H1 (cell line): ENCODE results near the gene CLDN7. TPM values are rescaled to one million over a fixed set of nuclear protein-coding genes. Genes with fewer than 3 reads are reported as not detected.
A peak's percentile ranks its signal among the peaks of the same experiment; 100 is the strongest.

ENCODE experiments used
- CTCF ChIA-PET: fragments of 300-600 bp; sonication (Branson Sonifier 250); formaldehyde crosslinking; loops from one replicate; lab custom pipeline; 2021; ENCODE audit not compliant: partially characterized antibody; lab: Charles Lee
- POLR2A ChIA-PET: fragments of 300-600 bp; sonication (Branson Sonifier 250); formaldehyde crosslinking; loops from one replicate; lab custom pipeline; 2021; ENCODE audit warnings: inconsistent platforms; ENCODE audit not compliant: partially characterized antibody; lab: Charles Lee
- DNase-seq, 2 experiments: peaks; one replicate each; pipeline versions ENCODE4 v3.0.0 to v3.0.0-alpha.2; 2010 to 2022; ENCODE audit warnings: low spot score in 2 of 2, low read depth in 1 of 2, mixed read lengths in 1 of 2
- FAIRE-seq: peaks from 2 replicates; lab custom pipeline; 2011; peaks lifted over from hg19 to GRCh38; lab: Jason Lieb, UNC
- H2AFZ ChIP-seq: 2 replicates; pipeline ENCODE4 v1.8.1; 2012; ENCODE audit warnings: low read length, inconsistent platforms
- H2AK5ac ChIP-seq: 2 replicates; pipeline ENCODE4 v1.6.1; 2013; ENCODE audit warnings: low read depth, low read length
- H2BK120ac ChIP-seq: replicated peaks from 2 replicates; pipeline ENCODE3; 2013; ENCODE audit warnings: low read depth, low read length, inconsistent platforms
- H2BK12ac ChIP-seq: 2 replicates; pipeline ENCODE4 v1.6.1; 2013; ENCODE audit warnings: low read depth, low read length
- H2BK15ac ChIP-seq: 2 replicates; pipeline ENCODE4 v1.6.1; 2013; ENCODE audit warnings: low read length
- H2BK20ac ChIP-seq: 2 replicates; pipeline ENCODE4 v1.6.1; 2013; ENCODE audit warnings: low read length
- H2BK5ac ChIP-seq: 2 replicates; pipeline ENCODE4 v1.6.1; 2013; ENCODE audit warnings: low read depth, low read length
- H3K14ac ChIP-seq: 2 replicates; pipeline ENCODE4 v1.6.1; 2013; ENCODE audit warnings: inconsistent platforms; ENCODE audit not compliant: insufficient read length
- H3K18ac ChIP-seq: 2 replicates; pipeline ENCODE4 v1.6.1; 2013; ENCODE audit warnings: low read length; ENCODE audit errors: extremely low read depth
- H3K23ac ChIP-seq: 2 replicates; pipeline ENCODE4 v1.6.1; 2013; ENCODE audit warnings: inconsistent platforms; ENCODE audit not compliant: insufficient read length
- H3K23me2 ChIP-seq: 2 replicates; pipeline ENCODE4 v1.6.1; 2013; ENCODE audit warnings: low read depth, low read length
- H3K27ac ChIP-seq: 2 replicates; pipeline ENCODE4 v1.6.1; 2011; ENCODE audit warnings: low read depth, low read length, inconsistent platforms
- H3K27me3 ChIP-seq, 4 experiments: replicated peaks in 1 of 4; 1 replicate in 1 of 4; 2 replicates in 3 of 4; pipeline versions ENCODE4 v1.6.1 to v1.8.1; 2011 to 2013; ENCODE audit warnings: low read length in 3 of 4, mild to moderate bottlenecking in 3 of 4, inconsistent platforms in 2 of 4, mixed read lengths in 2 of 4, moderate library complexity in 1 of 4; ENCODE audit not compliant: control insufficient read depth in 3 of 4, insufficient read depth in 3 of 4; ENCODE audit errors: extremely low read depth in 1 of 4
- H3K36me3 ChIP-seq, 4 experiments: 2 replicates each; pipeline versions ENCODE4 v1.6.1 to v1.8.1; 2011 to 2013; ENCODE audit warnings: mild to moderate bottlenecking in 4 of 4, low read length in 3 of 4, moderate library complexity in 2 of 4, control low read depth in 1 of 4, inconsistent platforms in 1 of 4; ENCODE audit not compliant: insufficient read depth in 4 of 4, control insufficient read depth in 2 of 4
- H3K4ac ChIP-seq: replicated peaks from 2 replicates; pipeline ENCODE3; 2013; ENCODE audit warnings: low read length, low read depth, mixed read lengths, inconsistent platforms; ENCODE audit not compliant: insufficient read length
- H3K4me1 ChIP-seq, 4 experiments: replicated peaks in 1 of 4; 1 replicate in 1 of 4; 2 replicates in 3 of 4; pipeline versions ENCODE4 v1.6.1 to v1.8.1; 2011 to 2013; ENCODE audit warnings: low read length in 3 of 4, inconsistent platforms in 2 of 4, mixed read lengths in 1 of 4; ENCODE audit not compliant: insufficient read depth in 4 of 4, control insufficient read depth in 3 of 4
- H3K4me2 ChIP-seq, 2 experiments: 2 replicates each; pipeline versions ENCODE4 v1.6.1 to v1.8.1; 2011 to 2013; ENCODE audit warnings: low read depth in 2 of 2, low read length in 2 of 2, control low read depth in 1 of 2, inconsistent platforms in 1 of 2, mild to moderate bottlenecking in 1 of 2; ENCODE audit not compliant: insufficient read depth in 1 of 2
- H3K4me3 ChIP-seq, 4 experiments: fragments of 200-600, 300-600 bp in 1 of 4; sonication (generic), shearing (Covaris generic), sonication (Bioruptor Twin) in 1 of 4; 2 replicates each; pipeline versions ENCODE4 v1.5.1 to v1.8.1; 2011 to 2016; ENCODE audit warnings: low read length in 4 of 4, low read depth in 3 of 4, control low read depth in 2 of 4, inconsistent platforms in 2 of 4, mild to moderate bottlenecking in 2 of 4, mixed read lengths in 1 of 4, moderate library complexity in 1 of 4; ENCODE audit not compliant: insufficient read depth in 2 of 4; ENCODE audit errors: extremely low read depth in 1 of 4
- H3K56ac ChIP-seq: replicated peaks from 2 replicates; pipeline ENCODE3; 2013; ENCODE audit warnings: low read depth, mild to moderate bottlenecking, mixed read lengths, low read length, inconsistent platforms; ENCODE audit not compliant: insufficient read length
- H3K79me1 ChIP-seq: 2 replicates; pipeline ENCODE4 v1.6.1; 2013; ENCODE audit warnings: low read depth, low read length, control low read depth
- H3K79me2 ChIP-seq, 2 experiments: 2 replicates each; pipeline versions ENCODE4 v1.6.1 to v1.8.1; 2012 to 2013; ENCODE audit warnings: low read length in 2 of 2, mild to moderate bottlenecking in 2 of 2, inconsistent platforms in 1 of 2; ENCODE audit not compliant: insufficient read depth in 2 of 2, control insufficient read depth in 1 of 2
- H3K9ac ChIP-seq, 4 experiments: replicated peaks in 1 of 4; 1 replicate in 1 of 4; 2 replicates in 3 of 4; pipeline versions ENCODE4 v1.6.1 to v1.8.1; 2011 to 2013; ENCODE audit warnings: low read depth in 3 of 4, low read length in 3 of 4, control low read depth in 2 of 4, mild to moderate bottlenecking in 2 of 4, moderate library complexity in 2 of 4, inconsistent platforms in 1 of 4; ENCODE audit errors: extremely low read depth in 1 of 4
- H3K9me3 ChIP-seq, 2 experiments: 2 replicates each; pipeline versions ENCODE4 v1.6.1 to v1.8.1; 2012 to 2013; ENCODE audit warnings: mild to moderate bottlenecking in 2 of 2, moderate library complexity in 2 of 2, control low read depth in 1 of 2, inconsistent platforms in 1 of 2, low read depth in 1 of 2, low read length in 1 of 2, mixed read lengths in 1 of 2; ENCODE audit not compliant: insufficient read depth in 2 of 2
- H4K20me1 ChIP-seq, 2 experiments: replicated peaks in 1 of 2; 2 replicates each; pipeline versions ENCODE3 to v1.8.1; 2011 to 2013; ENCODE audit warnings: inconsistent platforms in 2 of 2, low read length in 2 of 2, mild to moderate bottlenecking in 1 of 2; ENCODE audit not compliant: insufficient read depth in 2 of 2, control insufficient read depth in 1 of 2
- H4K5ac ChIP-seq: 2 replicates; pipeline ENCODE4 v1.6.1; 2013; ENCODE audit warnings: low read length, low read depth, mixed read lengths, inconsistent platforms; ENCODE audit not compliant: insufficient read length
- H4K8ac ChIP-seq: 2 replicates; pipeline ENCODE4 v1.8.0; 2013; ENCODE audit warnings: mild to moderate bottlenecking, moderate library complexity, low read length, inconsistent platforms; ENCODE audit not compliant: insufficient read depth; ENCODE audit errors: extremely low read depth
- H4K91ac ChIP-seq: replicated peaks from 2 replicates; pipeline ENCODE3; 2013; ENCODE audit warnings: low read length, mixed read lengths, inconsistent platforms; ENCODE audit not compliant: insufficient read length
- BACH1 ChIP-seq: IDR thresholded peaks from 2 replicates; pipeline ENCODE4 v1.6.1; 2012; ENCODE audit warnings: low read length, improper control_type of control experiment
- BCL11A ChIP-seq, 2 experiments: IDR thresholded peaks; one replicate each; pipeline ENCODE4 v1.6.1; 2011; ENCODE audit warnings: low read depth in 2 of 2, low read length in 2 of 2, mild to moderate bottlenecking in 2 of 2
- CTBP2 ChIP-seq: IDR thresholded peaks from 2 replicates; pipeline ENCODE4 v1.7.0; 2011; ENCODE audit warnings: borderline replicate concordance, mild to moderate bottlenecking, moderate library complexity, mixed read lengths, low read length; ENCODE audit not compliant: insufficient read depth, insufficient read length
- HDAC6 ChIP-seq: IDR thresholded peaks from one replicate; pipeline ENCODE4 v1.7.1; 2012; ENCODE audit warnings: low read depth, mild to moderate bottlenecking, inconsistent platforms, low read length, moderate library complexity
- KDM5A ChIP-seq: fragments of 200-600 bp; IDR thresholded peaks from 2 replicates; pipeline ENCODE4 v1.7.1; 2012; ENCODE audit warnings: mild to moderate bottlenecking, low read length, inconsistent platforms, mixed read lengths
- NANOG ChIP-seq: IDR thresholded peaks from 2 replicates; pipeline ENCODE4 v1.6.1; 2011; ENCODE audit warnings: low read length, low read depth, mild to moderate bottlenecking, inconsistent platforms; ENCODE audit not compliant: insufficient read depth, poor library complexity, severe bottlenecking
- POLR2AphosphoS5 ChIP-seq: IDR thresholded peaks from 2 replicates; pipeline ENCODE4 v1.6.1; 2011; ENCODE audit warnings: low read depth, low read length
- RNF2 ChIP-seq: fragments of 200-900, 300-1000 bp; sonication (generic); IDR thresholded peaks from 2 replicates; pipeline ENCODE4 v1.7.1; 2016; ENCODE audit warnings: borderline replicate concordance, low read depth, mild to moderate bottlenecking, antibody characterized with exemption, low read length; ENCODE audit not compliant: poor library complexity, severe bottlenecking; ENCODE audit errors: missing control alignments
- RXRA ChIP-seq: IDR thresholded peaks from 2 replicates; pipeline ENCODE4 v1.6.1; 2011; ENCODE audit warnings: low read depth, mild to moderate bottlenecking, low read length, moderate library complexity; ENCODE audit not compliant: insufficient read depth
- TAF1 ChIP-seq: IDR thresholded peaks from 2 replicates; pipeline ENCODE4 v1.6.1; 2011; ENCODE audit warnings: mild to moderate bottlenecking, low read depth, low read length
- ZNF274 ChIP-seq: IDR thresholded peaks from 2 replicates; pipeline ENCODE4 v1.7.0; 2012; ENCODE audit warnings: low read length, borderline replicate concordance; ENCODE audit errors: extremely low read depth
- WGBS, 2 experiments: shearing (Covaris generic) in 1 of 2; methylation state at CpG; one replicate each; pipeline versions ENCODE4 v1.1.6 to v1.1.7; 2013 to 2015; ENCODE audit warnings: low lambda C conversion rate in 2 of 2, mixed read lengths in 2 of 2, inconsistent platforms in 1 of 2, low coverage in 1 of 2, missing lambda C conversion rate in 1 of 2; ENCODE audit not compliant: insufficient replicate concordance in 2 of 2, insufficient coverage in 1 of 2, insufficient read length in 1 of 2; ENCODE audit errors: extremely low coverage in 1 of 2, missing lambda C conversion rate in 1 of 2; 5-methylcytosine and 5-hydroxymethylcytosine counted together
- polyA plus RNA-seq, 7 experiments: library from polyadenylated mRNA; depleted of rRNA in 3 of 7; stranded (reverse) in 5 of 7; unstranded in 2 of 7; fragments of >200 nt in 5 of 7; fragments of 200-250 nt in 2 of 7; gene quantifications; 1 replicate in 5 of 7; 2 replicates in 1 of 7; 4 replicates in 1 of 7; pipeline versions ENCODE4 v1.2.1 to v1.2.3, GENCODE V29; 2011 to 2013; ENCODE audit warnings: missing spikeins in 2 of 7, mixed read lengths in 2 of 7
- total RNA-seq: library from RNA; stranded (reverse); fragmentation: NEBNext Ultra II Directional; extraction: Animal tissue kit (Norgen Biotek cat#: 25700); gene quantifications from 2 replicates; pipeline ENCODE4 v1.2.1, GENCODE V29; 2021
- TF ChIP-seq, protein P1 (sequence below): IDR thresholded peaks from 2 replicates; pipeline ENCODE4 v1.6.1; 2012; ENCODE audit warnings: inconsistent platforms

CLDN7 gene
- total and polyA plus RNA-seq, 2 of the 8 experiments (the other 6 are each of a cell fraction or from before 2014, with no cell fraction given): 118 to 119 TPM

DNA sequence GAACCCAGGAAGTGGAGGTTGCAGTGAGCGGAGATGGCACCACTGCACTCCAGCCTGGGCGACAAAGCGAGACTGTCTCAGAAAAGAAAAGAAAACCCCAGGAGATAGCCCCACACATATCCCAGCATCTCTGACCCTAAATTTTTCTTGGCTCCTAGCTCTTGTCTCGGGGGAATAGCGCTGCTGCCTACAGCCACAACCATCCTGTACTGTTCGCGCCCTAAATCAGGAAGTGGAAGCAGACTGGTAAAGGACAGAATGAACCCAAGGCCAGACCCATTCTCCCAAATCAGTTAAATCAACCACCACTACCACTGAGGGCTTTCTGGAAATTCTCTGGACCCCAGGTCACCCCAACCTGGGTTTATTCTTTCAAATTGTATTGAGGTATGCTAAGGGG lies 12.4 kb downstream of the CLDN7 start:
- Histone ChIP-seq H3K36me3 (peaks cover 9 to 25% (median 18%) of the 10 kb centered on the region in 4 experiments; a peak in 7 of 8 replicates), H2AK5ac (no peak overlapping the region), H3K4ac (no peak overlapping the region), H3K79me1 (peaks cover 16% of the 10 kb centered on the region), H3K27me3 (no peaks in the 10 kb centered on the region), H4K5ac (no peak overlapping the region), H2BK12ac (no peak overlapping the region), H3K27ac (no peak overlapping the region), H3K4me3 (peak overlapping the region in 2 of 4 experiments; percentile 78 to 84; a peak in 5 of 8 replicates), H2BK20ac (no peak overlapping the region), H3K4me2 (peak overlapping the region; percentile 82 to 99; a peak in 3 of 4 replicates), H2BK15ac (no peak overlapping the region), H3K9ac (no peak overlapping the region; a peak in 1 of 7 replicates), H2AFZ (no peak overlapping the region), H4K91ac (no peak overlapping the region), H2BK5ac (no peak overlapping the region), H2BK120ac (no peak overlapping the region), H3K56ac (no peak overlapping the region), H3K14ac (no peak overlapping the region), H3K18ac (no peak overlapping the region), H3K9me3 (no peaks in the 10 kb centered on the region), H3K23me2 (peaks cover 7% of the 10 kb centered on the region), H4K20me1 (peaks cover 4 to 11% of the 10 kb centered on the region in 2 experiments), H3K79me2 (peaks cover 23 to 54% of the 10 kb centered on the region in 2 experiments), H3K23ac (no peak overlapping the region), H3K4me1 (peaks cover 3 to 12% (median 5%) of the 10 kb centered on the region in 4 experiments), H4K8ac (no peak overlapping the region)
- ChIA-PET CTCF (interaction anchor here (1.2 to 1.4 kb wide), 3 partner anchors 8 to 43 kb away, joined by 3 to 7 read pairs (median 4); partner anchors contain the start of gene SLC2A4), POLR2A (interaction anchor here (1.0 to 8.3 kb wide), 7 partner anchors 7 to 65 kb away, joined by 4 to 121 read pairs (median 12); partner anchors contain the start of genes ACADVL, CLDN7, DLG4 and DVL2)
- WGBS, 2 experiments: 96% methylated on average over 7 of the region's 7 CpGs; no CpG with 5 or more reads in 1 of the 2 experiments
- DNase-seq (no peak), FAIRE-seq (no peak)
- no peak for TF ChIP-seq HDAC6
- TF ChIP-seq NANOG: no peak
- no peak for TF ChIP-seq TAF1
- TF ChIP-seq, protein P1, sequence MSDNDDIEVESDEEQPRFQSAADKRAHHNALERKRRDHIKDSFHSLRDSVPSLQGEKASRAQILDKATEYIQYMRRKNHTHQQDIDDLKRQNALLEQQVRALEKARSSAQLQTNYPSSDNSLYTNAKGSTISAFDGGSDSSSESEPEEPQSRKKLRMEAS: no peak
- no peak for TF ChIP-seq ZNF274
- TF ChIP-seq RXRA: no peak
- no peak for TF ChIP-seq BACH1
- TF ChIP-seq CTBP2: no peak
- TF ChIP-seq BCL11A (IDR thresholded peaks at IDR 0.05; ENCODE audit: low read depth in 2 of 2, low read length in 2 of 2): no peak
- TF ChIP-seq RNF2: no peak
- no peak for TF ChIP-seq KDM5A
- TF ChIP-seq POLR2AphosphoS5: no peak
